Activated CD4-positive, alpha-beta T cell treated with anti-CD3 and anti-CD28 coated beads, Interleukin-2, amount 50 U/mL, for 16 hours (primary cell): ENCODE results near the gene SPIRE1.
"Not testable (repeated sequence)": the region's sequence is repeated elsewhere in the genome, so short reads cannot be mapped to it uniquely, and the experiment has no call there.

Source experiments
- DNase-seq: peaks from one replicate; pipeline ENCODE4 v3.0.0-alpha.2; 2020

Gene SPIRE1

GRCh38 chr18:12551943-12552878, 105.7 kb downstream of the SPIRE1 start:
- DNase-seq = not testable (repeated sequence)

- DNase-seq = not testable (repeated sequence)
These were observed 106.4 kb downstream of the SPIRE1 start for GRCh38 chr18:12551466-12551865.

GRCh38 chr18:12543697-12544096, 114.2 kb downstream of the SPIRE1 start:
- DNase-seq = peak; percentile 58

- DNase-seq = no peak
These were observed 117.2 kb downstream of the SPIRE1 start for GRCh38 chr18:12540751-12541150.

- DNase-seq = not testable (repeated sequence)
These were observed 118.7 kb downstream of the SPIRE1 start for GRCh38 chr18:12539158-12539557.

GRCh38 chr18:12534820-12535219, 123.1 kb downstream of the SPIRE1 start:
- DNase-seq = no peak

- DNase-seq = no peak
These were observed 125.2 kb downstream of the SPIRE1 start for GRCh38 chr18:12532661-12533060.

GRCh38 chr18:12531749-12532148, 126.2 kb downstream of the SPIRE1 start:
- no peak for DNase-seq

GRCh38 chr18:12520442-12520992, 137.4 kb downstream of the SPIRE1 start:
- DNase-seq = no peak

GRCh38 chr18:12518832-12519531, 138.9 kb downstream of the SPIRE1 start:
- DNase-seq = no peak

- no peak for DNase-seq
These were observed 139.6 kb downstream of the SPIRE1 start for GRCh38 chr18:12518326-12518725.

- no peak for DNase-seq
These were observed 140.6 kb downstream of the SPIRE1 start for GRCh38 chr18:12517142-12517825.

GRCh38 chr18:12516049-12516630, 141.8 kb downstream of the SPIRE1 start:
- no peak for DNase-seq

- DNase-seq = no peak
These were observed 142.4 kb downstream of the SPIRE1 start for GRCh38 chr18:12515550-12515949.

- no peak for DNase-seq
These were observed 150.9 kb downstream of the SPIRE1 start for GRCh38 chr18:12507007-12507406.

GRCh38 chr18:12500986-12501385, 156.9 kb downstream of the SPIRE1 start:
- no peak for DNase-seq

GRCh38 chr18:12497839-12498238, 160.1 kb downstream of the SPIRE1 start:
- no peak for DNase-seq

- no peak for DNase-seq
These were observed 160.6 kb downstream of the SPIRE1 start for GRCh38 chr18:12497296-12497695.

- no peak for DNase-seq
These were observed 165.0 kb downstream of the SPIRE1 start for GRCh38 chr18:12492907-12493306.

- no peak for DNase-seq
These were observed 166.1 kb downstream of the SPIRE1 start for GRCh38 chr18:12491611-12492435.

GRCh38 chr18:12485479-12486105, 172.3 kb downstream of the SPIRE1 start:
- no peak for DNase-seq
